CD4-positive, alpha-beta T cell treated with Interleukin-4 for 4 hours (primary cell): Measurements from ENCODE around the gene ACSL4.
A peak's percentile ranks its signal among the peaks of the same experiment; 100 is the strongest.
"Not testable (repeated sequence)": the region's sequence is repeated elsewhere in the genome, so short reads cannot be mapped to it uniquely, and the experiment has no call there.

Experiments
- DNase-seq: peaks from one replicate; pipeline ENCODE4 v3.0.0-alpha.2; 2020

The ACSL4 gene

GRCh38 chrX:109732807-109733612 lies at the start of gene ACSL4:
Gene ACSL4, minus strand, starts transcription at chrX:109733257. Its CDS starts 49,894 bp downstream, at chrX:109683363.
- DNase-seq: peak; percentile 80

- no peak for DNase-seq
Observed at GRCh38 chrX:109777749-109778148, 44.7 kb upstream of the ACSL4 start.

GRCh38 chrX:109776986-109777385 lies 43.9 kb upstream of the ACSL4 start:
- DNase-seq: no peak

GRCh38 chrX:109776432-109776831 lies 43.4 kb upstream of the ACSL4 start:
- DNase-seq: no peak

GRCh38 chrX:109775386-109775785 lies 42.3 kb upstream of the ACSL4 start:
- no peak for DNase-seq

- DNase-seq: no peak
Observed at GRCh38 chrX:109774706-109775105, 41.6 kb upstream of the ACSL4 start.

GRCh38 chrX:109774136-109774535 lies 41.1 kb upstream of the ACSL4 start:
- no peak for DNase-seq

GRCh38 chrX:109773374-109773773 lies 40.3 kb upstream of the ACSL4 start:
- DNase-seq: no peak

- no peak for DNase-seq
Observed at GRCh38 chrX:109770780-109771179, 37.7 kb upstream of the ACSL4 start.

GRCh38 chrX:109760922-109761250 lies 27.8 kb upstream of the ACSL4 start:
- DNase-seq: no peak

- no peak for DNase-seq
Observed at GRCh38 chrX:109760209-109760921, 27.3 kb upstream of the ACSL4 start.

GRCh38 chrX:109753256-109753655 lies 20.2 kb upstream of the ACSL4 start:
- DNase-seq: no peak

- no peak for DNase-seq
Observed at GRCh38 chrX:109751698-109752097, 18.6 kb upstream of the ACSL4 start.

- no peak for DNase-seq
Observed at GRCh38 chrX:109749207-109749606, 16.1 kb upstream of the ACSL4 start.

GRCh38 chrX:109747681-109748080 lies 14.6 kb upstream of the ACSL4 start:
- DNase-seq: no peak

- DNase-seq: no peak
Observed at GRCh38 chrX:109742722-109743121, 9.7 kb upstream of the ACSL4 start.

GRCh38 chrX:109740896-109741295 lies 7.8 kb upstream of the ACSL4 start:
- not testable (repeated sequence) for DNase-seq

GRCh38 chrX:109740433-109740809 lies 7.4 kb upstream of the ACSL4 start:
- no peak for DNase-seq

GRCh38 chrX:109739625-109740432 lies 6.8 kb upstream of the ACSL4 start:
- DNase-seq: no peak

GRCh38 chrX:109735202-109735744 lies 2.2 kb upstream of the ACSL4 start:
- DNase-seq: no peak

- DNase-seq: no peak
Observed at GRCh38 chrX:109733613-109734083, 591 bp upstream of the ACSL4 start.

- peak; percentile 33 for DNase-seq
Observed at GRCh38 chrX:109732017-109732801, 848 bp downstream of the ACSL4 start.
